MM.1S (cell line): ENCODE data around the gene ALG9.
A peak's percentile ranks its signal among the peaks of the same experiment; 100 is the strongest.

Experiments used
- DNase-seq: peaks from one replicate; pipeline ENCODE4 v3.0.0-alpha.2; 2015
- H2AFZ ChIP-seq: fragments of 300-600 bp; sonication (generic); 2 replicates; pipeline ENCODE4 v1.6.0; 2016; ENCODE audit warnings: antibody characterized with exemption, low read length
- H3F3A ChIP-seq: fragments of 300-600 bp; sonication (generic); 2 replicates; pipeline ENCODE4 v1.6.1; 2016; ENCODE audit warnings: mild to moderate bottlenecking, antibody characterized with exemption, low read length, moderate library complexity, mixed read lengths; ENCODE audit not compliant: insufficient read depth
- H3K27ac ChIP-seq: fragments of 300-600 bp; sonication (generic); 2 replicates; pipeline ENCODE4 v1.5.1; 2016; ENCODE audit warnings: mild to moderate bottlenecking, low read length
- H3K27me3 ChIP-seq: fragments of 300-600 bp; sonication (generic); replicated peaks from 2 replicates; pipeline ENCODE4 v1.6.0; 2016; ENCODE audit warnings: low read length; ENCODE audit not compliant: insufficient read depth
- H3K36me3 ChIP-seq: fragments of 300-600 bp; sonication (generic); replicated peaks from 2 replicates; pipeline ENCODE4 v1.6.1; 2016; ENCODE audit warnings: mild to moderate bottlenecking, low read length, mixed read lengths; ENCODE audit not compliant: insufficient read depth
- H3K4me1 ChIP-seq: fragments of 300-600 bp; sonication (generic); 2 replicates; pipeline ENCODE4 v1.6.1; 2016; ENCODE audit warnings: low read length, mixed read lengths
- H3K4me2 ChIP-seq: fragments of 300-600 bp; sonication (generic); 2 replicates; pipeline ENCODE4 v1.6.0; 2016; ENCODE audit warnings: low read depth, low read length
- H3K4me3 ChIP-seq: fragments of 300-600 bp; sonication (generic); 2 replicates; pipeline ENCODE4 v1.5.1; 2016; ENCODE audit warnings: low read length, mixed read lengths
- H3K79me2 ChIP-seq: fragments of 300-600 bp; sonication (generic); 2 replicates; pipeline ENCODE4 v1.6.1; 2016; ENCODE audit warnings: mixed run types, low read length, mixed read lengths
- H3K9ac ChIP-seq: fragments of 300-600 bp; sonication (generic); 2 replicates; pipeline ENCODE4 v1.6.1; 2016; ENCODE audit warnings: low read length, mixed read lengths
- H3K9me2 ChIP-seq: fragments of 300-600 bp; sonication (generic); replicated peaks from 2 replicates; pipeline ENCODE4 v1.6.1; 2016; ENCODE audit warnings: mild to moderate bottlenecking, low read length, mixed read lengths; ENCODE audit not compliant: insufficient read depth
- H3K9me3 ChIP-seq: fragments of 300-600 bp; sonication (generic); replicated peaks from 2 replicates; pipeline ENCODE4 v1.6.1; 2016; ENCODE audit warnings: mild to moderate bottlenecking, low read length, mixed read lengths; ENCODE audit not compliant: insufficient read depth
- H4K20me1 ChIP-seq: fragments of 300-600 bp; sonication (generic); 2 replicates; pipeline ENCODE4 v1.6.1; 2016; ENCODE audit warnings: mild to moderate bottlenecking, low read length, moderate library complexity, mixed read lengths; ENCODE audit not compliant: insufficient read depth
- EZH2 ChIP-seq: fragments of 300-600 bp; sonication (generic); optimal IDR thresholded peaks from 2 replicates; pipeline ENCODE3; 2017; ENCODE audit warnings: low read depth, mild to moderate bottlenecking, antibody characterized with exemption, low read length, mixed read lengths
- EZH2phosphoT487 ChIP-seq: fragments of 300-600 bp; sonication (generic); IDR thresholded peaks from 2 replicates; pipeline ENCODE4 v1.6.1; 2018; ENCODE audit warnings: antibody characterized with exemption, low read length
- TF ChIP-seq, protein P1 (sequence below): fragments of 300-600 bp; sonication (generic); IDR thresholded peaks from 2 replicates; pipeline ENCODE4 v1.5.1; 2016; ENCODE audit warnings: antibody characterized with exemption, low read length, mixed read lengths

The ALG9 gene

DNA sequence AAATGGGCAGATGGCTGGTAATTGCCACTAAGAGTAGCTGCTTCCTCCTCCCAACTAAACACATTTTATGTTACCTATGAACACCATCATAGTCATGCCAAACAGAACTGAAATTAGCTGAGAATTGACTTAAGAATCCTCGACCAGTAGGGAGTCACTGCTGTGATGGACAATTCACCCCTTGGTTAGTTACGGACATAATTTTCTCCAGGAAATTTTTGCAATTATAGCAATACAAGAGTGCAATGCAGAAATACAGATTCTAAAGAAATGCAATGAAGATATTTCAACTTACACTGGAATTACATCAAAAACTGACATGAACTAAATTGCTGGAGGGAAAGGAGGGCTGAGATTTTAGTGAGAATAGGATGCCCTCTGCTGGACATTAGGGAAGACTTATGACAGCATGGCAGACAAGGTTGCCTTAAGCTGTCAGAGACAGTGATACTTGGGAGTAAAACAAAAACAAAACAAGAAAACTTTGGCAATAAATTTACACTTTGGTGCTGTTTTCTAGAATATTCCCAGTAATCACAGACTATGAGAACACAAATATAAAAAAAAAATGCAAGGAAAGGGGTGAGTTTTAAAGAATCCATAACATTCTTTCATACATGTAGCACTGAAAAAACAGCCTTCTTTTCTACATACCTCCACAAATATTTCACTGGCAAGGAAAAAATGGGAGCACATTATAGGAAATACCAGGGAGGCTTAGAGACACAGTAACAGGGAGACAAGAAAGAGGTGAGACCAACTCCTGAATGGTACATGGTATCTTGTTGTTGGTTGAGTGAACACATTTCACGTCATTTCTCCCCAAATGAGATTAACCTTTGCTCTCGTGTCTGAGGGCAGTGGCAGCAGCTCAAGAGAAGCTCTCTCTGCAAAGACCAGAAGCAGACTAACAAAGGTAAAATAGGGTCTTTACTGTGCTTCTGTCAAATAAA lies 94.0 kb downstream of the ALG9 start:
- Histone ChIP-seq H3F3A (no peaks in the 10 kb centered on the region), H3K27ac (no peak overlapping the region; the same call in 1 of the 2 replicates), H3K36me3 (no peaks in the 10 kb centered on the region), H3K9ac (no peak overlapping the region), H3K9me3 (no peaks in the 10 kb centered on the region), H3K4me1 (peaks cover 11% of the 10 kb centered on the region), H3K4me2 (peak overlapping the region; percentile 3; the same call in 1 of the 2 replicates), H2AFZ (no peak overlapping the region), H3K4me3 (no peak overlapping the region), H3K27me3 (no peaks in the 10 kb centered on the region), H4K20me1 (no peaks in the 10 kb centered on the region), H3K79me2 (no peaks in the 10 kb centered on the region), H3K9me2 (no peaks in the 10 kb centered on the region)
- peak; percentile 71 for DNase-seq
- TF ChIP-seq, protein P1, sequence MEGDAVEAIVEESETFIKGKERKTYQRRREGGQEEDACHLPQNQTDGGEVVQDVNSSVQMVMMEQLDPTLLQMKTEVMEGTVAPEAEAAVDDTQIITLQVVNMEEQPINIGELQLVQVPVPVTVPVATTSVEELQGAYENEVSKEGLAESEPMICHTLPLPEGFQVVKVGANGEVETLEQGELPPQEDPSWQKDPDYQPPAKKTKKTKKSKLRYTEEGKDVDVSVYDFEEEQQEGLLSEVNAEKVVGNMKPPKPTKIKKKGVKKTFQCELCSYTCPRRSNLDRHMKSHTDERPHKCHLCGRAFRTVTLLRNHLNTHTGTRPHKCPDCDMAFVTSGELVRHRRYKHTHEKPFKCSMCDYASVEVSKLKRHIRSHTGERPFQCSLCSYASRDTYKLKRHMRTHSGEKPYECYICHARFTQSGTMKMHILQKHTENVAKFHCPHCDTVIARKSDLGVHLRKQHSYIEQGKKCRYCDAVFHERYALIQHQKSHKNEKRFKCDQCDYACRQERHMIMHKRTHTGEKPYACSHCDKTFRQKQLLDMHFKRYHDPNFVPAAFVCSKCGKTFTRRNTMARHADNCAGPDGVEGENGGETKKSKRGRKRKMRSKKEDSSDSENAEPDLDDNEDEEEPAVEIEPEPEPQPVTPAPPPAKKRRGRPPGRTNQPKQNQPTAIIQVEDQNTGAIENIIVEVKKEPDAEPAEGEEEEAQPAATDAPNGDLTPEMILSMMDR: peak; percentile 75
- TF ChIP-seq EZH2: no peak

DNA sequence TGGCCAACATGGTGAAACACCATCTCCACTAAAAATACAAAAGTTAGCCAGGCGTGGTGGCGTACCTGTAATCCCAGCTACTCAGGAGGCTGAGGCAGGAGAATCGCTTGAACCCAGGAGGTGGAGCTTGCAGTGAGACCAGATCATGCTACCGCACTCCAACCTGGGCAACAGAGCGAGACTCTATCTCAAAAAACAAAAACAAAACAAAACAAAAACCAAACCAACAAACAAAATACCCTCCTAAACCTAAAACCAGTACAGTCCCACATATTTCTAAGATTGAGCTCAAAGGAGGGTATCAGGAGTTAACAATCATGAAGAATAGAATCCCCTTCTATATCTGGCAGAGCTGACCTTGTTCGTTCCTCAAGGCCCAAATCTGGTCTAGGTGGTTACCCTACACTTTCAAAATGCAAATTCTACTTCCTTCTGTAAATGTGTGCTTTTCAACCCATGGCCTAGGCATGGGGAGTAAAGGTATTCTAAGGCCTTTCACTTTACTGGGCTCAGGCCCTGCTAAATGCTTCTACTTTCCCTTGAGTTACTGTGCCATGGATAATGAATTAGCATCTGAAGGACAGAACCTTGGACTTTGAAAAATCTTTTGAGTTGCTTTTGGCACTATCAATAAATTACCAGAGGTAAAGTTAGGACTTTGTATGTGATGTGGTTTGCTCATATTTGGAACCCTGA lies 94.8 kb downstream of the ALG9 start:
- Histone ChIP-seq H3K9me2 (no peaks in the 10 kb centered on the region), H3K4me2 (peak overlapping the region; percentile 11; the same call in 1 of the 2 replicates), H3K9ac (no peak overlapping the region), H3K4me3 (no peak overlapping the region), H3K79me2 (no peaks in the 10 kb centered on the region), H3K27ac (no peak overlapping the region; the same call in 1 of the 2 replicates), H3F3A (no peaks in the 10 kb centered on the region), H4K20me1 (no peaks in the 10 kb centered on the region), H3K36me3 (no peaks in the 10 kb centered on the region), H3K9me3 (no peaks in the 10 kb centered on the region), H3K27me3 (no peaks in the 10 kb centered on the region), H2AFZ (no peak overlapping the region), H3K4me1 (peaks cover 11% of the 10 kb centered on the region)
- peak; percentile 61 for DNase-seq
- no peak for TF ChIP-seq EZH2
- TF ChIP-seq, protein P1: no peak
- no peak for TF ChIP-seq EZH2phosphoT487

GRCh38 chr11:111774955-111775710 lies 96.2 kb downstream of the ALG9 start:
- Histone ChIP-seq H3K36me3 (no peaks in the 10 kb centered on the region), H3F3A (no peaks in the 10 kb centered on the region), H3K9me3 (no peaks in the 10 kb centered on the region), H3K4me2 (no peak overlapping the region), H2AFZ (no peak overlapping the region), H3K4me3 (no peak overlapping the region), H3K9ac (no peak overlapping the region), H3K4me1 (peaks cover 11% of the 10 kb centered on the region), H3K27me3 (no peaks in the 10 kb centered on the region), H4K20me1 (no peaks in the 10 kb centered on the region), H3K27ac (no peak overlapping the region), H3K79me2 (no peaks in the 10 kb centered on the region), H3K9me2 (no peaks in the 10 kb centered on the region)
- DNase-seq: no peak
- TF ChIP-seq EZH2: no peak
- TF ChIP-seq, protein P1: no peak
- no peak for TF ChIP-seq EZH2phosphoT487
